Effector CD8-positive, alpha-beta T cell (primary cell): ENCODE measurements around the gene DHRS4L2.
"Not testable (repeated sequence)": the region's sequence is repeated elsewhere in the genome, so short reads cannot be mapped to it uniquely, and the experiment has no call there.

Source experiments
- DNase-seq: peaks from one replicate; lab custom pipeline; 2025; lab: John Stamatoyannopoulos, UW
- total RNA-seq, 4 experiments: gene quantifications; one replicate each; lab custom pipeline; 2026; lab: John Stamatoyannopoulos, UW

DHRS4L2 gene
- total RNA-seq: 6.5 to 10.3 (median 8.6) reads per million in 4 experiments

GRCh38 chr14:23988607-23989363 is at the start of gene DHRS4L2:
DHRS4L2 (plus strand) TSS chr14:23988929; CDS start chr14:23988948, 19 bp downstream.
- peak; percentile 58 for DNase-seq

- DNase-seq: no peak
These were observed 49.0 kb upstream of the DHRS4L2 start for GRCh38 chr14:23939607-23940326.

- no peak for DNase-seq
These were observed 47.5 kb upstream of the DHRS4L2 start for GRCh38 chr14:23941230-23941629.

GRCh38 chr14:23941669-23942068 is 47.1 kb upstream of the DHRS4L2 start:
- no peak for DNase-seq

GRCh38 chr14:23942587-23942986 is 46.1 kb upstream of the DHRS4L2 start:
- no peak for DNase-seq

- DNase-seq: not testable (repeated sequence)
These were observed 39.7 kb upstream of the DHRS4L2 start for GRCh38 chr14:23949069-23949468.

GRCh38 chr14:23950411-23951135 is 38.2 kb upstream of the DHRS4L2 start:
- DNase-seq: no peak

- not testable (repeated sequence) for DNase-seq
These were observed 37.6 kb upstream of the DHRS4L2 start for GRCh38 chr14:23951136-23951466.

GRCh38 chr14:23951590-23952201 is 37.0 kb upstream of the DHRS4L2 start:
- no peak for DNase-seq

- not testable (repeated sequence) for DNase-seq
These were observed 35.6 kb upstream of the DHRS4L2 start for GRCh38 chr14:23953116-23953463.

GRCh38 chr14:23953464-23954278 is 35.1 kb upstream of the DHRS4L2 start, which contains the start of gene DHRS4:
DHRS4 (plus strand) TSS chr14:23953770; CDS start chr14:23953789, 19 bp downstream.
- peak; percentile 64 for DNase-seq

- DNase-seq: not testable (repeated sequence)
These were observed 34.5 kb upstream of the DHRS4L2 start for GRCh38 chr14:23954279-23954614.

- not testable (repeated sequence) for DNase-seq
These were observed 33.8 kb upstream of the DHRS4L2 start for GRCh38 chr14:23954965-23955364.

- DNase-seq: not testable (repeated sequence)
These were observed 32.9 kb upstream of the DHRS4L2 start for GRCh38 chr14:23955811-23956210.

- not testable (repeated sequence) for DNase-seq
These were observed 30.7 kb upstream of the DHRS4L2 start for GRCh38 chr14:23957913-23958569.

GRCh38 chr14:23960899-23961298 is 27.8 kb upstream of the DHRS4L2 start:
- not testable (repeated sequence) for DNase-seq

- not testable (repeated sequence) for DNase-seq
These were observed 27.0 kb upstream of the DHRS4L2 start for GRCh38 chr14:23961704-23962103.

GRCh38 chr14:23969130-23969480 is 19.6 kb upstream of the DHRS4L2 start:
- DNase-seq: not testable (repeated sequence)

- DNase-seq: peak; percentile 33
These were observed 19.0 kb upstream of the DHRS4L2 start for GRCh38 chr14:23969481-23970282.

GRCh38 chr14:23970283-23970659 is 18.5 kb upstream of the DHRS4L2 start:
- DNase-seq: not testable (repeated sequence)
